ENCODE results near the gene CBX5.

CBX5 gene

DNA sequence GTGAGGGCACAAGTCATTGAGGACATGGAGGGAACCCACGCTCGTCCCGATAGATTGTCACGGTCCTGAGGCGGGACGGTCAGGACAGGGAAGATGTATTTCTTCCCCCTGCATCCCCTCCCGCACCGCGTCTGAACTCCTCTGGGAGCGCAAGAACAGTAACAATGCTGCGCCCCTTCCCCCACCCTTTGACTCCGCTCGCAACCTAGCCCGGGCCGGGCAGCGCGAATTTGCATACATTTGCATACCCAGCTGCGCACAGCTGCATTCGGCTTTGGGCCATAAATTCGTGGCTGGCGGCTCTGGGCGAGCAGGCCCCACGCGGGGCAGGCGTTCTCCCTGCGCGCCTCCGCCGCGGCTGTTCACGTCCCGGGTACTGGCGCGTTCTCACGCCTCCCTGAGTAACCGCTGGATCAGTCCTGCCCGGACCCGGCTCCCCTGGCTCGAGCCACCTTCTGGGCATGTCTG, 62.1 kb downstream of the CBX5 start:
- Histone ChIP-seq H2AFZ (ENCODE audit: low read depth) (peak overlapping the region; percentile 84), H3K9ac (no peak overlapping the region), H3K27me3 (ENCODE audit: insufficient read depth, low read depth) (peaks cover 73% of the 10 kb centered on the region), H4K20me1 (ENCODE audit: insufficient read depth) (no peaks in the 10 kb centered on the region), H3K27ac (no peak overlapping the region), H3K4me2 (peak overlapping the region; percentile 91; the same call in 1 of the 2 replicates), H3K4me1 (ENCODE audit: low read depth, poor library complexity, severe bottlenecking) (peaks cover 46% of the 10 kb centered on the region), H3K79me2 (ENCODE audit: insufficient read depth, low read depth) (no peaks in the 10 kb centered on the region), H3K4me3 (IDR thresholded peaks at IDR 0.05; ENCODE audit: insufficient read depth, low read depth, low read length) (no peak overlapping the region), H3K36me3 (ENCODE audit: insufficient read depth) (no peaks in the 10 kb centered on the region)
- TF ChIP-seq, protein P1, sequence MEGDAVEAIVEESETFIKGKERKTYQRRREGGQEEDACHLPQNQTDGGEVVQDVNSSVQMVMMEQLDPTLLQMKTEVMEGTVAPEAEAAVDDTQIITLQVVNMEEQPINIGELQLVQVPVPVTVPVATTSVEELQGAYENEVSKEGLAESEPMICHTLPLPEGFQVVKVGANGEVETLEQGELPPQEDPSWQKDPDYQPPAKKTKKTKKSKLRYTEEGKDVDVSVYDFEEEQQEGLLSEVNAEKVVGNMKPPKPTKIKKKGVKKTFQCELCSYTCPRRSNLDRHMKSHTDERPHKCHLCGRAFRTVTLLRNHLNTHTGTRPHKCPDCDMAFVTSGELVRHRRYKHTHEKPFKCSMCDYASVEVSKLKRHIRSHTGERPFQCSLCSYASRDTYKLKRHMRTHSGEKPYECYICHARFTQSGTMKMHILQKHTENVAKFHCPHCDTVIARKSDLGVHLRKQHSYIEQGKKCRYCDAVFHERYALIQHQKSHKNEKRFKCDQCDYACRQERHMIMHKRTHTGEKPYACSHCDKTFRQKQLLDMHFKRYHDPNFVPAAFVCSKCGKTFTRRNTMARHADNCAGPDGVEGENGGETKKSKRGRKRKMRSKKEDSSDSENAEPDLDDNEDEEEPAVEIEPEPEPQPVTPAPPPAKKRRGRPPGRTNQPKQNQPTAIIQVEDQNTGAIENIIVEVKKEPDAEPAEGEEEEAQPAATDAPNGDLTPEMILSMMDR (conservative IDR thresholded peaks at IDR 0.05; ENCODE audit: low read depth, low read length) = no peak

DNA sequence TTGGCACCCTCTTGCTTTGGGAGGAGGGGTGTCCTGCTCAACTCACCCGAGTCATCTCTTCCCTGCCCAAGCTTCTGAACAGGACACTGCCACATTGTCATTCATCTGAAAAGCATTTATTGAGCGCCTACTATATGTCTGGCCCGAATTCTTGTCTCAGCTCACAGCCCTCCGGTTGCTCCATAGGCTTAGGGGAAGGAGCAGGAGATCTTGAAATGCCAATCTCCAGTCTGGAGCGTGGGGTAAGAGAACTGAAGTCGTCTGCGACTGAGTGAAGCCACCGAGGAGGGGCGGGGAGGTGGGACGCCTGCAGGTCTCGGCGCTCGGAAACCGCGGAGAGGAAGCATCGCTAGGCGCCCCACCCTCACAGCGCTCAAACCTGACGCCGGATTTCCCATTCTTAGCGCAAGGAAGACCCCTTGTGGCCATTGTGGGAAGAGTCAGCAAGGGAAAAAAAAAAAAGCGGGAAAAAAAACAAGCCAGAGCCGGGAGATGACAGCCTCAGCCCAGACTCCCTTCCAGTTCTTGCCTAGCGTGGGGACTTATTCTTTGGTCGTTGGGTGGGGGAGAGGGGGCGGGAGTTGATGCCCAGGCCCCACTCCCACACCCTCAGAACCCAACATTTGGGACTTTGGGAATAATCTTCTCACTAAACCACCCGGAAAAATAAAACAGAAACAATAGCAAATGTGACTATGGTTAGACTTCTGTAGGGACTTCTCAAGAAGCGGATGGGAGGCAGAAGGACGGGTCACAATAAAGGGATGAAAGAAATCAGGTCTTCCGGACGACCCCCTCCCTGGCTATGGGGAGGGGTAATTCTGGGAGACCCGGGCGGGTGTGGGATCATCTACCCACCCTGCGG, 62.9 kb downstream of the CBX5 start:
- Histone ChIP-seq H2AFZ (ENCODE audit: low read depth) (peak overlapping the region; percentile 84), H3K4me1 (ENCODE audit: low read depth, poor library complexity, severe bottlenecking) (peaks cover 46% of the 10 kb centered on the region), H3K4me2 (peak overlapping the region; percentile 91), H3K4me3 (IDR thresholded peaks at IDR 0.05; ENCODE audit: insufficient read depth, low read depth, low read length) (no peak overlapping the region), H3K79me2 (ENCODE audit: insufficient read depth, low read depth) (no peaks in the 10 kb centered on the region), H3K36me3 (ENCODE audit: insufficient read depth) (no peaks in the 10 kb centered on the region), H3K27me3 (ENCODE audit: insufficient read depth, low read depth) (peaks cover 75% of the 10 kb centered on the region), H3K27ac (no peak overlapping the region), H4K20me1 (ENCODE audit: insufficient read depth) (no peaks in the 10 kb centered on the region), H3K9ac (no peak overlapping the region)
- TF ChIP-seq, protein P1 (conservative IDR thresholded peaks at IDR 0.05; ENCODE audit: low read depth, low read length) = peak; percentile 99

DNA sequence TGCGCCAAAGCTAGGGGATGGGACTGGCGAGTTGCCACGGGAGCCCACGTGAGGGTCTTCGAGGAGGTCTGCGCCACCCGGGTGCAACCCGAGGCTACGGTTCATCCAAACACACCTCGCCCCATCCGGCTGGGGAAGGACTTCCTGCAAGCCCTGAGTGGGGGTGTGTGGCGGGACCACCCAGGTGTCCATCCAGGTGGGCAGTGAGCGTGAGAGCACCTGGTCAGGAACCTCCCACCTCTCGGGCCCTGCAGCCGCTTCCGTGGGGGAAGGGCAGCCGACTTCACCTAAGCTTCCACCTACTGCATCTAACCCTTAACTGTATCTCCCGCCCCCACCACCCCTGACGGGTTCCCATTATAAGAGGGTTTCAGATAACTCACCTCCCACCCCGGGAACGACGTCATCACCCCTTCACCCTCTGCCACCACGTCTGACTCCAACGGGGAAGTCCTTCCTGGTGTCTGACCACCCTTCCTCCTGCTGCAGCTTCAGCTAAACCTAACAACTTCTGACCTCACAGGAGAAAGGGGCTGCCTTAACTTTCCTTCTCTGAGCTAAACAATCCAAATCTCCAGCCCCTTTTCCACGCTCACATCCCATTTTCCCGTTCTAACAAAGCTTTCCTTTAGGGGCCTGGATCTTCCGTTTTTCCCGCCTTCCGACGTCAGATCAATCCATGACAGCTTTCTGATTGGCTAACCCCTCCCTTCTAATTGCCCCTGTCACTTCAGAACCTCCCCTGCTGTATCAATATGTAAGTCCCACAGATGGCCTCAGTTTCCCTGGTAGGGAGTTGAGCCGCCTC, 63.7 kb downstream of the CBX5 start:
- TF ChIP-seq, protein P1 (conservative IDR thresholded peaks at IDR 0.05; ENCODE audit: low read depth, low read length) = no peak
- Histone ChIP-seq H3K36me3 (ENCODE audit: insufficient read depth) (no peaks in the 10 kb centered on the region), H3K9ac (no peak overlapping the region), H4K20me1 (ENCODE audit: insufficient read depth) (no peaks in the 10 kb centered on the region), H3K4me2 (peak overlapping the region; percentile 91), H3K79me2 (ENCODE audit: insufficient read depth, low read depth) (no peaks in the 10 kb centered on the region), H2AFZ (ENCODE audit: low read depth) (peak overlapping the region; percentile 84; the same call in 1 of the 2 replicates), H3K27ac (no peak overlapping the region), H3K27me3 (ENCODE audit: insufficient read depth, low read depth) (peaks cover 76% of the 10 kb centered on the region), H3K4me1 (ENCODE audit: low read depth, poor library complexity, severe bottlenecking) (peaks cover 46% of the 10 kb centered on the region), H3K4me3 (IDR thresholded peaks at IDR 0.05; ENCODE audit: insufficient read depth, low read depth, low read length) (no peak overlapping the region)

DNA sequence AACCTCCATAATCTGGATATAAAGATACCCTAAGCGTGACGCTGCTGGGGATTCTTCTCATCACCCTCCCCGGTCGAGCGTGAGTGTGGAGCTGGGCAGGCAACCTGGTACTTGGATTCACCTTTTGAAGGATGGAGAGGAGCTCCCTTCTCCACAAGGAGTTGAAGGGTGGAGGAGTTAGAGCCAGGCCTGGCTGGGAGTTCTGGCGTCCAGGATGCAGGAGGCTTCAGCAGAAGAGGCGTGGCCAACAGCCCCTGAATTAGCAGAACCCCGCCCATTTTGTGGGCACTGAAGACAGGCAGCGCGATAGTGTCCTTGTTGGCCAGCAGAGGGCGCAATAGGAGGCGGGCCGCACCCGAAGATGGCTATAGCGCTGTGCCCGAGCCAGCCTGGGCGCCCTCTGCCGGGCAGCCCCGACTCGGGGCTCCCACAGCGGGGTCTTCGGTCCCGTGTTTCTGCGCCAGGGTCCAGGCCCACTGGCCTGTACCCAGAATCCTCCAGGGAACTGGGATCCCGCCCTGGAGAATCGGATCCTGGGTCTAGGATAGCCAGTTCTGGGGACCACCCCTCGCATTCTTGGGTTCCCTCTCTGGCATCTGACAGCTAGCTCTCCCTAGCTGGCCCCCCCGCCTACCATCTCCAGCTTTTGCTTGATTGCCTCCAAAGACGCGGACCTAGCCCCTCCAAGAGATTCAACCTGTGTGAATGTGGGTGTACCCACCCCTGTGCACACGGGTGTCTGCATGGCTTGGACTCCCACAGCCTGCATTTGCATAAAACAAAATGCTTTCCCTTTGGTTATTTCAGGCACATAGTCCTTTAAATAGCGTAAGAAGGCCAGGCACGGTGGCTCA, 65.1 kb downstream of the CBX5 start:
- Histone ChIP-seq H2AFZ (ENCODE audit: low read depth) (peak overlapping the region; percentile 68), H3K79me2 (ENCODE audit: insufficient read depth, low read depth) (no peaks in the 10 kb centered on the region), H3K9ac (no peak overlapping the region), H4K20me1 (ENCODE audit: insufficient read depth) (no peaks in the 10 kb centered on the region), H3K4me1 (ENCODE audit: low read depth, poor library complexity, severe bottlenecking) (peaks cover 38% of the 10 kb centered on the region), H3K4me2 (peak overlapping the region; percentile 83), H3K36me3 (ENCODE audit: insufficient read depth) (no peaks in the 10 kb centered on the region), H3K4me3 (IDR thresholded peaks at IDR 0.05; ENCODE audit: insufficient read depth, low read depth, low read length) (no peak overlapping the region), H3K27me3 (ENCODE audit: insufficient read depth, low read depth) (peaks cover 90% of the 10 kb centered on the region), H3K27ac (no peak overlapping the region)
- TF ChIP-seq, protein P1 (conservative IDR thresholded peaks at IDR 0.05; ENCODE audit: low read depth, low read length) = peak; percentile 100
